HEK293T (cell line): Measurements from ENCODE around the gene FAM120A.

Experiments used
- ELF4 ChIP-seq: fragments of 450-650 bp; IDR thresholded peaks from 2 replicates; pipeline ENCODE4 v1.6.1; 2017; ENCODE audit warnings: antibody characterized with exemption
- FOXA1 ChIP-seq: fragments of 450-650 bp; IDR thresholded peaks from 2 replicates; pipeline ENCODE4 v1.6.1; 2016; ENCODE audit warnings: mild to moderate bottlenecking
- PKNOX1 ChIP-seq: fragments of 450-650 bp; IDR thresholded peaks from 2 replicates; pipeline ENCODE4 v1.6.1; 2016
- SP1 ChIP-seq: fragments of 450-650 bp; IDR thresholded peaks from 2 replicates; pipeline ENCODE4 v1.6.1; 2017
- SUZ12 ChIP-seq: fragments of 450-650 bp; IDR thresholded peaks from 2 replicates; pipeline ENCODE4 v1.6.1; 2016; ENCODE audit warnings: mild to moderate bottlenecking

- no peak for TF ChIP-seq SP1
- no peak for TF ChIP-seq FOXA1
- TF ChIP-seq ELF4 = no peak
- TF ChIP-seq PKNOX1 = no peak
- no peak for TF ChIP-seq SUZ12
Measured at GRCh38 chr9:93460689-93461413, 9.4 kb downstream of the FAM120A start.
